ENCODE results near the gene SLC4A1.

SLC4A1 gene

GRCh38 chr17:44206825-44207155, 61.1 kb downstream of the SLC4A1 start:
- WGBS, 2 experiments = 97 to 98% methylated on average over 6 of the region's 6 CpGs
- Histone ChIP-seq H3K36me3 (ENCODE audit: control insufficient read depth, insufficient read depth, low read length) (peaks cover 24% of the 10 kb centered on the region), H3K4me3 (ENCODE audit: insufficient read depth, low read depth, low read length) (no peak overlapping the region)

GRCh38 chr17:44205962-44206824, 61.7 kb downstream of the SLC4A1 start:
- Histone ChIP-seq H3K4me3 (ENCODE audit: insufficient read depth, low read depth, low read length) (no peak overlapping the region), H3K27ac (ENCODE audit: insufficient read depth, low read depth, low read length, poor library complexity, severe bottlenecking) (no peak overlapping the region), H3K27me3 (ENCODE audit: control insufficient read depth, insufficient read depth, low read length, poor library complexity, severe bottlenecking) (no peaks in the 10 kb centered on the region), H3K36me3 (ENCODE audit: control insufficient read depth, insufficient read depth, low read length) (peaks cover 19% of the 10 kb centered on the region), H3K9me3 (ENCODE audit: control insufficient read depth, low read length) (no peaks in the 10 kb centered on the region), H3K4me1 (ENCODE audit: control insufficient read depth, insufficient read depth, low read length) (peaks cover 7% of the 10 kb centered on the region)
- 84 to 86% methylated on average over 13 of the region's 13 CpGs for WGBS, 2 experiments

More at GRCh38 chr17:44206825-44207155, 61.1 kb downstream of the SLC4A1 start:
- H3K4me1 ChIP-seq (ENCODE audit: control insufficient read depth, insufficient read depth, low read length) = peaks cover 7% of the 10 kb centered on the region
- H3K27me3 ChIP-seq (ENCODE audit: control insufficient read depth, insufficient read depth, low read length, poor library complexity, severe bottlenecking) = no peaks in the 10 kb centered on the region
- no peak overlapping the region for H3K27ac ChIP-seq (ENCODE audit: insufficient read depth, low read depth, low read length, poor library complexity, severe bottlenecking)
- no peaks in the 10 kb centered on the region for H3K9me3 ChIP-seq (ENCODE audit: control insufficient read depth, low read length)

GRCh38 chr17:44204441-44204882, 63.5 kb downstream of the SLC4A1 start:
- H3K27me3 ChIP-seq (ENCODE audit: control insufficient read depth, insufficient read depth, low read length, poor library complexity, severe bottlenecking) = no peaks in the 10 kb centered on the region
- WGBS, 2 experiments = 92 to 93% methylated on average over 5 of the region's 5 CpGs
- no peaks in the 10 kb centered on the region for H3K4me1 ChIP-seq (ENCODE audit: control insufficient read depth, insufficient read depth, low read length)
- H3K27ac ChIP-seq (ENCODE audit: insufficient read depth, low read depth, low read length, poor library complexity, severe bottlenecking) = no peak overlapping the region
- no peaks in the 10 kb centered on the region for H3K9me3 ChIP-seq (ENCODE audit: control insufficient read depth, low read length)
- no peak overlapping the region for H3K4me3 ChIP-seq (ENCODE audit: insufficient read depth, low read depth, low read length)
- H3K36me3 ChIP-seq (ENCODE audit: control insufficient read depth, insufficient read depth, low read length) = peaks cover 15% of the 10 kb centered on the region

GRCh38 chr17:44203731-44204440, 64.0 kb downstream of the SLC4A1 start:
- 60 to 61% methylated on average over 9 of the region's 9 CpGs for WGBS, 2 experiments
- Histone ChIP-seq H3K36me3 (ENCODE audit: control insufficient read depth, insufficient read depth, low read length) (peaks cover 10% of the 10 kb centered on the region), H3K4me1 (ENCODE audit: control insufficient read depth, insufficient read depth, low read length) (no peaks in the 10 kb centered on the region), H3K27ac (ENCODE audit: insufficient read depth, low read depth, low read length, poor library complexity, severe bottlenecking) (no peak overlapping the region), H3K4me3 (ENCODE audit: insufficient read depth, low read depth, low read length) (no peak overlapping the region), H3K27me3 (ENCODE audit: control insufficient read depth, insufficient read depth, low read length, poor library complexity, severe bottlenecking) (no peaks in the 10 kb centered on the region), H3K9me3 (ENCODE audit: control insufficient read depth, low read length) (no peaks in the 10 kb centered on the region)

GRCh38 chr17:44202756-44203155, 65.2 kb downstream of the SLC4A1 start:
- Histone ChIP-seq H3K27me3 (ENCODE audit: control insufficient read depth, insufficient read depth, low read length, poor library complexity, severe bottlenecking) (no peaks in the 10 kb centered on the region), H3K27ac (ENCODE audit: insufficient read depth, low read depth, low read length, poor library complexity, severe bottlenecking) (no peak overlapping the region), H3K4me1 (ENCODE audit: control insufficient read depth, insufficient read depth, low read length) (peaks cover 5% of the 10 kb centered on the region), H3K4me3 (ENCODE audit: insufficient read depth, low read depth, low read length) (no peak overlapping the region), H3K36me3 (ENCODE audit: control insufficient read depth, insufficient read depth, low read length) (no peaks in the 10 kb centered on the region), H3K9me3 (ENCODE audit: control insufficient read depth, low read length) (no peaks in the 10 kb centered on the region)
- WGBS, 2 experiments = 90% methylated on average over 4 of the region's 4 CpGs

GRCh38 chr17:44200478-44201155, 67.3 kb downstream of the SLC4A1 start:
- no peaks in the 10 kb centered on the region for H3K9me3 ChIP-seq (ENCODE audit: control insufficient read depth, low read length)
- peaks cover 9% of the 10 kb centered on the region for H3K36me3 ChIP-seq (ENCODE audit: control insufficient read depth, insufficient read depth, low read length)
- peaks cover 5% of the 10 kb centered on the region for H3K4me1 ChIP-seq (ENCODE audit: control insufficient read depth, insufficient read depth, low read length)
- 9% methylated on average over 36 of the region's 36 CpGs for WGBS, 2 experiments
- no peaks in the 10 kb centered on the region for H3K27me3 ChIP-seq (ENCODE audit: control insufficient read depth, insufficient read depth, low read length, poor library complexity, severe bottlenecking)
- H3K27ac ChIP-seq (ENCODE audit: insufficient read depth, low read depth, low read length, poor library complexity, severe bottlenecking) = peak overlapping the region; percentile 85
- peak overlapping the region; percentile 73 for H3K4me3 ChIP-seq (ENCODE audit: insufficient read depth, low read depth, low read length)

GRCh38 chr17:44199553-44200477, 68.1 kb downstream of the SLC4A1 start, which contains the start of gene ATXN7L3:
TSS of gene ATXN7L3 (minus strand) at chr17:44199884. CDS start at chr17:44198070, 1,814 bp downstream.
- peaks cover 5% of the 10 kb centered on the region for H3K4me1 ChIP-seq (ENCODE audit: control insufficient read depth, insufficient read depth, low read length)
- H3K36me3 ChIP-seq (ENCODE audit: control insufficient read depth, insufficient read depth, low read length) = peaks cover 16% of the 10 kb centered on the region
- no peaks in the 10 kb centered on the region for H3K27me3 ChIP-seq (ENCODE audit: control insufficient read depth, insufficient read depth, low read length, poor library complexity, severe bottlenecking)
- H3K27ac ChIP-seq (ENCODE audit: insufficient read depth, low read depth, low read length, poor library complexity, severe bottlenecking) = peak within 1 kb of the TSS; percentile 85
- H3K9me3 ChIP-seq (ENCODE audit: control insufficient read depth, low read length) = no peaks in the 10 kb centered on the region
- H3K4me3 ChIP-seq (ENCODE audit: insufficient read depth, low read depth, low read length) = peak within 1 kb of the TSS; percentile 73
- 0% methylated on average over 123 to 125 of the region's 126 CpGs for WGBS, 2 experiments

- Histone ChIP-seq H3K27ac (ENCODE audit: insufficient read depth, low read depth, low read length, poor library complexity, severe bottlenecking) (peak overlapping the region; percentile 84), H3K36me3 (ENCODE audit: control insufficient read depth, insufficient read depth, low read length) (peaks cover 25% of the 10 kb centered on the region), H3K4me3 (ENCODE audit: insufficient read depth, low read depth, low read length) (peak overlapping the region; percentile 73), H3K27me3 (ENCODE audit: control insufficient read depth, insufficient read depth, low read length, poor library complexity, severe bottlenecking) (no peaks in the 10 kb centered on the region), H3K4me1 (ENCODE audit: control insufficient read depth, insufficient read depth, low read length) (peaks cover 5% of the 10 kb centered on the region), H3K9me3 (ENCODE audit: control insufficient read depth, low read length) (no peaks in the 10 kb centered on the region)
- WGBS, 2 experiments = 0 to 1% methylated on average over 68 of the region's 68 CpGs
Observed at GRCh38 chr17:44198721-44199552, 69.0 kb downstream of the SLC4A1 start.

Measured in ectodermal cell (in vitro differentiated cells).